D721Med (cell line): Measurements from ENCODE around the gene PMVK.

ENCODE experiments used
- DNase-seq: peaks from one replicate; pipeline ENCODE4 v3.0.0; 2011; ENCODE audit warnings: low spot score; ENCODE audit not compliant: insufficient read length
- FAIRE-seq: peaks from 2 replicates; lab custom pipeline; 2011; peaks lifted over from hg19 to GRCh38; lab: Jason Lieb, UNC
- CTCF ChIP-seq: IDR thresholded peaks from 2 replicates; pipeline ENCODE4 v1.5.1; 2012; ENCODE audit warnings: mild to moderate bottlenecking, control low read depth; ENCODE audit not compliant: insufficient read depth; ENCODE audit errors: missing control alignments

PMVK gene

GRCh38 chr1:154895798-154896197, 40.7 kb downstream of the PMVK start:
- FAIRE-seq (no peak), DNase-seq (no peak)
- no peak for TF ChIP-seq CTCF

GRCh38 chr1:154891452-154891851, 45.1 kb downstream of the PMVK start:
- no peak for TF ChIP-seq CTCF
- DNase-seq: no peak
- no peak for FAIRE-seq

DNA sequence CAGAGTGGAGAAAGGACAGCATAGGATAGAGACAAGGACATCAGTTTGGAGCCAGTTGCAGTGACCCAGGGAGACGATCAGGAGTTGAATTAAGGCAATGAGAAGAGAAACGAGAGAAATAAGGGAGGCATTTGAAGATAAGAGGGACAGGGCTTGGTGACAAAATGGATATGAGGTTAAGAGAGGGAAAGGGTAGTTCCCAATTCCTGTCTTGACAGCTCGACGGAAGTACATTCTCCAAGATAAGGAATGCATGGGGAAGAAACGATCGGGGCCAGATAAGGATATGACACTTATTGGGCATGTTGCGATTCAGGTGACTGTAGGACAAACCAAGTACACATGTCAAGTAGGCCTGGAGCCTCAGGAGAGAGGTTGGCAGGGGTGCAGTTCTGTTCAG, 47.8 kb downstream of the PMVK start:
- TF ChIP-seq CTCF: no peak
- DNase-seq: no peak
- FAIRE-seq: no peak

- TF ChIP-seq CTCF: no peak
- no peak for FAIRE-seq
- DNase-seq: no peak
These were observed 50.1 kb downstream of the PMVK start for GRCh38 chr1:154886281-154887015.

DNA sequence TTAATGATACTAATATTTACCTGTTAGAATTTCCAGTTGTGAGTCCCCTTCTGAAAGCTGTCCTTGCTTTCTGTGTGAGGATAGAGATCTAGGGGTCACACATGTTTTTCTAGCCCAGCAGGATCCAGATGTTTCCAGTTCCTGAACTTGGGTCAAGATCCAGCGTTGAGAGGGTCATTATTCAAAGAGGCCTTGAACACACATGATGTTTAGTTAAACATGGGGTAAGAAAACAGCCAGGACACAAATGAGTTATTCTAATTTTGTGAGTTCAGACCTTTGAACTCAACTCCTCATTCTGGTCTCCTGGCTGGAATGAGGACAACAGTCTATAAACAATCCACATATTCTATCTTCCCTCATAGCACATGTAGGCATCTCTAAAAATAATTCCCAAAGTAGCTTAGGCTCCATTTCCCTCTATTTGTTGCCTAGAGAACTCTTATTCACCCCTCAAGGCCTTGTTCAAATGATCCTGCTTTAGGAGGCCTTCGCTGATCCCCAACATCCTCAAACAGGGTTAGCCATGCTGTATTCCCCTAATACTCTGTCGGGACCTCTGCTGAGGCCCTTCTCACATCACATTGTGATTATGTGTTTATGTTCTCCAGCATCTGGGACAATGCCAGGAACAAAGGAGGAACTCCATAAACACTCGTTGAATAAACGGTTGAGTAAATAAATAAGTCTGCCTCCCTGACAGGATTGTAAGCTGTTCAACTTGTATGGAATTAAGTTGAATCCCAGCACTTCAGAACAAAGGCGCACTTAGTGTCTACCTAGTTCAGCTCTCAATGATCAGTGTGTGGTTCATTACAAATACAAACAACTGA, 51.4 kb downstream of the PMVK start:
- FAIRE-seq: no peak
- no peak for TF ChIP-seq CTCF
- no peak for DNase-seq

DNA sequence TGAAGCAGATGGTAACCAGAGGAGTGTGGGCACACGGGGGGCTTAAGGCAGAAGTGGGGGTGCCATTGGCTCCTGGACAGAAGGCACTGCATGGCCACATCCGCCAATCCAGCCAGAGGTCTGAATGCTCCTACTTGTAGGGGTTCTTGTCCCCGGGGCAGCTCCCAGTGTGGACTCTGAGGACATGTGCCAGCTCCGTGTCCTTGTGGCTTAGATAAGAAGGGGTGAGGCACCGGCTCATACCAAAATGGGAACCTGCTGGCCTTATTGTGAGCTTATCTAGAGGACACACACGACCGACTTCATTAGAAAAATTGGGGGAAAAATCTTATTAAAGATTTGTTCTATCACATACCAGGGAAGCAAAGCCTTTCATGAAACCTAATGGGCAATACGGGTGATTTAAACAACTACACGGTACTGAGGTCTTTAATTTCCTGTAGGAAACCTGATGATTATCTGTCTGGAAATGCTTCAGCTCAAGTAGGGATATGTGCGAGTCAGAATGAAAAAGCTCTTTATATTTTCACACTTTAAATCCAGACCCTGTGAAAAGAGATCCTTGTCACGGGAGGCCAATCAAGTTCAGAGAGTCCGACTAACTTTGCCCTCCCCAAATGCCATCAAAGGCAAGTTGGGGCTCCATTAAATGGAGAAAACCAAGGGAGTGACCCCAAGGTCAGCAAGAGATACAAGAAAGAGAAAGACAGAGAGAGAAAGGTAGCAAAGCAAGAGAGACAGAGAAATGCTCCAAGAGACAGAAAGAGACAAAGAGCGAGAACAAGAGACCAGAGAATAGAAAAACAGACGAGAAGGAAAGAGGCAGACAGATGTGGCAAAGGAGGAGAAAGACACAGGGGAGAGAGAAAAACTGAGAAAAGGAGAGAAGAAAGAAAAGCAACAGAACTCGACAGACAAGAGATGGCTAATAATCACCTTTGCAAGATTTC, 52.3 kb downstream of the PMVK start:
- TF ChIP-seq CTCF: no peak
- FAIRE-seq (no peak), DNase-seq (no peak)
